ENCODE data around the gene CDC26.
A peak's percentile ranks its signal among the peaks of the same experiment; 100 is the strongest.

CDC26 gene

DNA sequence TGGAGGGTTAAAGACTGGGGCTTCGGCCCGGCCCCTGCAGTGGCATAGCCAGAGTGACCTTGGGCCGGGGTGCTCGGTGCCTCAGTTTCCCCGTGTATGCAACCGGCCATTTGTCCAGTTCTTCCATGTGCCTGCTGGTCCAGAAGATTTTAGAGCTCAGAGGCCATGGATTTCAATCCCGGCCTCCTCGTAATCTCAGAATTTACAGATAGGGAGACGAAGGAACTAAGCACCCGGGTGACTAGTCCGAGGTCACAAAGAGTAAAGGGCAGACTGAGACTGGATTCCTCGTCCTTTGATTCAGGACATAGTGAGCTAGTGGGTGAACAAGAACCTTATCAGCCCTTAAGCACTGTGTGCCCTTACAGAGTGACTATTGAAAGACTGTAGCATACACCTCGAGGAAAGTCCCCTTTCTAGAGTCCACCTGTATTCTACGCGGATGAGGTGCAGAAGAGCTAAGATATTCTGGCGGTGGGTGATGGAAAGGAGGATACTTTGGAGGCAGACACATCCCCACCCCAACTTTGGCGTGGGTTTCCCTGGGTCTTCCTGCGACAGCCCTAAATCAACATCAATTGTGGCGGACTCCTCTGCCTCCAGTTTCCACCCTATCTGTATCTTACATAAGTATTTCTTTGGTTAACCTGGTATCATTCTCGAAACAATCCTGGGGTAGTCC lies 53.4 kb downstream of the CDC26 start:
- TF ChIP-seq, protein P1, sequence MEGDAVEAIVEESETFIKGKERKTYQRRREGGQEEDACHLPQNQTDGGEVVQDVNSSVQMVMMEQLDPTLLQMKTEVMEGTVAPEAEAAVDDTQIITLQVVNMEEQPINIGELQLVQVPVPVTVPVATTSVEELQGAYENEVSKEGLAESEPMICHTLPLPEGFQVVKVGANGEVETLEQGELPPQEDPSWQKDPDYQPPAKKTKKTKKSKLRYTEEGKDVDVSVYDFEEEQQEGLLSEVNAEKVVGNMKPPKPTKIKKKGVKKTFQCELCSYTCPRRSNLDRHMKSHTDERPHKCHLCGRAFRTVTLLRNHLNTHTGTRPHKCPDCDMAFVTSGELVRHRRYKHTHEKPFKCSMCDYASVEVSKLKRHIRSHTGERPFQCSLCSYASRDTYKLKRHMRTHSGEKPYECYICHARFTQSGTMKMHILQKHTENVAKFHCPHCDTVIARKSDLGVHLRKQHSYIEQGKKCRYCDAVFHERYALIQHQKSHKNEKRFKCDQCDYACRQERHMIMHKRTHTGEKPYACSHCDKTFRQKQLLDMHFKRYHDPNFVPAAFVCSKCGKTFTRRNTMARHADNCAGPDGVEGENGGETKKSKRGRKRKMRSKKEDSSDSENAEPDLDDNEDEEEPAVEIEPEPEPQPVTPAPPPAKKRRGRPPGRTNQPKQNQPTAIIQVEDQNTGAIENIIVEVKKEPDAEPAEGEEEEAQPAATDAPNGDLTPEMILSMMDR (IDR thresholded peaks at IDR 0.05; ENCODE audit: extremely low read depth, missing control alignments): no peak
- DNase-seq (ENCODE audit: low spot score): no peak

DNA sequence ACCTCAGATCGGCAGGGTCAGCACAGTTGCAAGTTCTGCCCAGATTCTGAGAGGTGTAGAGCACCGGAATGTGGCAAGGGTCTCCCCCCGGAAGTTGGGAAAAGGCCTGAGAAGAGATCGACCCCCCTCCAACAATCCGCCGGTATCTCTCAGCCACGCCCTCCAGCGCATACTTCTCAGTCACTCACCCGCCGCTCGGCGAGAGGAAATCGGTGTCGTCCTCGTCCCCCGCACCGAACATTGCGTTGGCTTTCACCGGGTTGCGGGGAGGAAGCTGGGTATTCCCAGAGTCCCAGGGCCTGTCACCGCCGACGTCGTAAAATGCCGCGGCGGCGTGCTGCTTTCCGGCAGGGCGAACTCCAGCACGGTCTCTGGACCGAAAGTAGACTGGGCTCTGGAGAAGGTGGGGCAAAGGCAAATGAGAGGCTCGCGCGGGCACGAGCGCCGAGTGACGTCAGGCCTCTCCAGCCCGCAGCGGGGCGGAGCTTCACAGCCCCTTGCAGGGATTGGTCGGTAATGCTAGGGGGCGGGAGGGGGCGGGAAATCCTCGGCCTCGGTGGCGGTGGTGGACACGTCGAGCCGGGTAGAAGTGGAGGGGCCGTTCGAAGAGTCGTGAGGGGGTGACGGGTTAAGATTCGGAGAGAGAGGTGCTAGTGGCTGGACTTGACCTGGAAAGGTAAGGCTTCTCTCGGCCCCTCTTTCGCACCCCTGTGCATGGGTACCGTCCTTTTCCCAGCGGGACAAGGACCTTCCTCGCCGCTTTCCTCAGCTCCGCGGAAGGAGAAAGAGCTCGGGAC lies 54.2 kb downstream of the CDC26 start, which contains the start of the genes FKBP15 and SLC31A1:
FKBP15 (minus strand) TSS at position 275 of the 797 bp plus-strand sequence; CDS start at position 241, 34 bp downstream.
SLC31A1 (plus strand) TSS at position 542 of the 797 bp plus-strand sequence. CDS start 34,605 bp downstream, outside the sequence.
- peak; percentile 93 for DNase-seq (ENCODE audit: low spot score)
- TF ChIP-seq, protein P1 (IDR thresholded peaks at IDR 0.05; ENCODE audit: extremely low read depth, missing control alignments): no peak

DNA sequence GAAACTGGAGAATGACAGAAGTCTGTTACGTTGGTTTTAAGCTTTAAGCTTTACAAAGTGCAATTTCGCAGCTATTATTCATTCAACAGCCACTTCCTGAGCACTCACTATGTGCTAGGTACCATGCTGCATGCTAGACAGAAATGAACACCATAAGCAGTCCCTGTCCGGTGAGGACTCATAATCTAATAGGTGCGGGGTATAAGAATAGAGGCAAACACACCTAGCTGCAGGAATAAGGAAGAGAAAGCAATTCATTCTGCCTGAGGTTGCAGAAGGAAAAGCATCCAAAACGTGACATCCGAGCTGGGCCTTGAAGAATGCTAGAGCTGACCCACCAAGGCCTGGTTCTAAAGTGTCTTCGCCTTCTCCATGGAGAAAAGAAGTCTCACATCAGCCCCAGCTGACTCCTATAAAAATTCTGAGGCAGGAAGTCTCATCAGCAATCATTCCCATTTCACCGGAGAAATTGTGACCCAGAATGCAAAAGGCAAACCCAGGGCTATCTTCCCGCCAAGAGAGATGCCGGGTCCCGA lies 54.8 kb downstream of the CDC26 start:
- DNase-seq (ENCODE audit: low spot score): no peak
- TF ChIP-seq, protein P1 (IDR thresholded peaks at IDR 0.05; ENCODE audit: extremely low read depth, missing control alignments): no peak

DNA sequence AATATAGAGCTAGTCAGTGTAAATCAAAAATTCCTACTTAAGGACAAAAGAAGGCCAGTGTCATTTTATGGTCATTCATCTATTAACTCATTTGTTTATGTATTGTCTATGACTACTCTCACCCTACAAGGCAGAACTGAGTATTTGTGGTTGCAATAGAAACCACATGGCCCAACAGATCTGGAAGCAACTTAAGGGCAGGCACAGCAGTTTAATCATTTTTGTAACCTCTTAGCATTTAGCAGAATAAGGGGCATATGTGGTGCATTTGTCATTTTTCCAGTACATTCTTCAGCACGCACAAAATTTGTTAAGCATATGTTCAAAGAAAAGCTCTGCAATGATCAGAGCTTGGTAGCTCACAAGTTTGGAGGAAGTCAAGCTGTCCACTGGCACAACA lies 55.4 kb downstream of the CDC26 start:
- TF ChIP-seq, protein P1 (IDR thresholded peaks at IDR 0.05; ENCODE audit: extremely low read depth, missing control alignments): no peak
- peak; percentile 43 for DNase-seq (ENCODE audit: low spot score)

DNA sequence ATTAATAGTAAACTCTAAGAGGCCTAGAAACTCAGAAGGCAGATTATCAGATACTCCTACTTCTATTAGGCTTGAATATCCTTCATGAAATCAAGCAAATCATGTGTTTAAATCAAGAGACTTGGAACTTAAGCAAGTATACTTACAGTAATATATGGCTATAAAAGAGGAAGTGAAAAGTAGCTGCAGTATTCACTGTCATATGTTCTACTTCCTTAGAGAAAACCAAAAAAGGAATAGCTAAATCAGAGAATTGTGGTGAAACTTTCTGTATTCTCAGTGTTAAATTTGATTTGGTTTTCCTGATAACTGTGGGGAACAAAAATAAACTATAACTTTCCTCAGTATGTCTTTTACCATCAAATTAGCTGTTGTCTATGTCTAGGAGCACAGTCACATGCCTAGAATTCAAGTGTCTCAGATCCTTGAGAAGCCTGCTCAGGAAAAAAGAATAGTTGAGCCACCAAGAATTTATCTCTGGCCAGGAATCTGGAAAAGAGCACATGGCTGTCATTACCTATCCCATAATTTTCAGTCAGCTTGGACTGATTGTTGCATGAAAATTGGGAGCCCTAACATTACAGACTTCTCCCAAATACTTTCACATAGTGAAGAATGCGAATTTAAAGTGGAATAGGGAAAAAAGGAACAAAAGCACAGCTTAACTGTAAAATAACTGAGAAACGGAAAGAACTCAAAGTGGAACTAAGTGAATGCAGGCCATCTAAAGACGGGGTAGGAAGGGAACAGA lies 56.0 kb downstream of the CDC26 start:
- TF ChIP-seq, protein P1 (IDR thresholded peaks at IDR 0.05; ENCODE audit: extremely low read depth, missing control alignments): no peak
- DNase-seq (ENCODE audit: low spot score): peak; percentile 35
